Measurements from ENCODE around the gene STK39.

DNA sequence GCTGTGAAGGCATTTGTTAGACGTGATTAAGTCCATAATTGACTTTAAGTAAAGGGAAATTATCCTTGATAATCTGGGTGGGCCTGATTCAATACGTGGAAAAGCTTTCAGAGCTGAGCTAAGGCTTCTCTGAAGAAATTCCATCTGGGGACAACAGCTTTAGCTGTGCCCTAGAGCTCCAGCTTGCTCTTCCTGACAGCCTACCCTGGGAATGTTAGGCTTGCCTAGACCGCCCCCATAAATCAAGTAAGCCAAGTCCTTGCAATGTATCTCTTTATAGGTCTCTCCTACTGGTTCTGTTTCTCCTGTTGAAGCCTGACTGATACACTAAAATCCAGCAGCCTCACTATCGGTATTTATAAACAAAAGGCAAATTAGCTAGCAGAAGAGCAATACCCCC, 160.0 kb downstream of the STK39 start:
- no peak for TF ChIP-seq KLF1 (tag; IDR thresholded peaks at IDR 0.05)
- TF ChIP-seq HDAC3 (IDR thresholded peaks at IDR 0.05; ENCODE audit: borderline replicate concordance, partially characterized antibody): no peak
- no peak for TF ChIP-seq CHD2 (IDR thresholded peaks at IDR 0.05; ENCODE audit: low read depth, low read length)
- TF ChIP-seq, protein P1, sequence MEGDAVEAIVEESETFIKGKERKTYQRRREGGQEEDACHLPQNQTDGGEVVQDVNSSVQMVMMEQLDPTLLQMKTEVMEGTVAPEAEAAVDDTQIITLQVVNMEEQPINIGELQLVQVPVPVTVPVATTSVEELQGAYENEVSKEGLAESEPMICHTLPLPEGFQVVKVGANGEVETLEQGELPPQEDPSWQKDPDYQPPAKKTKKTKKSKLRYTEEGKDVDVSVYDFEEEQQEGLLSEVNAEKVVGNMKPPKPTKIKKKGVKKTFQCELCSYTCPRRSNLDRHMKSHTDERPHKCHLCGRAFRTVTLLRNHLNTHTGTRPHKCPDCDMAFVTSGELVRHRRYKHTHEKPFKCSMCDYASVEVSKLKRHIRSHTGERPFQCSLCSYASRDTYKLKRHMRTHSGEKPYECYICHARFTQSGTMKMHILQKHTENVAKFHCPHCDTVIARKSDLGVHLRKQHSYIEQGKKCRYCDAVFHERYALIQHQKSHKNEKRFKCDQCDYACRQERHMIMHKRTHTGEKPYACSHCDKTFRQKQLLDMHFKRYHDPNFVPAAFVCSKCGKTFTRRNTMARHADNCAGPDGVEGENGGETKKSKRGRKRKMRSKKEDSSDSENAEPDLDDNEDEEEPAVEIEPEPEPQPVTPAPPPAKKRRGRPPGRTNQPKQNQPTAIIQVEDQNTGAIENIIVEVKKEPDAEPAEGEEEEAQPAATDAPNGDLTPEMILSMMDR (IDR thresholded peaks at IDR 0.05 in 2 of 3, conservative IDR thresholded peaks at IDR 0.05 in 1 of 3; ENCODE audit: insufficient read depth in 2 of 3, low read depth in 1 of 3, low read length in 3 of 3): no peak
- no peak for TF ChIP-seq EZH2 (IDR thresholded peaks at IDR 0.05; ENCODE audit: borderline replicate concordance, low read depth, low read length)

Measured in K562 (cell line).